OCI-LY7 (cell line): ENCODE measurements around the gene ZNF532. TPM values are rescaled to one million over a fixed set of nuclear protein-coding genes. Genes with fewer than 3 reads are reported as not detected.

Experiments
- BruUV-seq: library from RNA; stranded (reverse); fragments of 400-500 nt; replicated peaks from 2 replicates; lab custom pipeline; 2021; lab: Mats Ljungman, UMichigan
- CTCF ChIA-PET: fragments of 300-600 bp; sonication (Branson Sonifier 250); formaldehyde crosslinking; loops from one replicate; lab custom pipeline; 2022; ENCODE audit warnings: antibody characterized with exemption; ENCODE audit not compliant: unreplicated experiment; lab: Charles Lee
- POLR2A ChIA-PET: fragments of 300-600 bp; sonication (Branson Sonifier 250); formaldehyde crosslinking; loops from one replicate; lab custom pipeline; 2022; ENCODE audit warnings: antibody characterized with exemption; lab: Charles Lee
- DNase-seq: peaks from one replicate; pipeline ENCODE4 v3.0.0-alpha.2; 2015; ENCODE audit warnings: low spot score
- H2AFZ ChIP-seq: fragments of 200-600 bp; sonication (generic), shearing (Covaris generic); 2 replicates; pipeline ENCODE4 v1.6.1; 2014; ENCODE audit warnings: mild to moderate bottlenecking, antibody characterized with exemption, low read length, moderate library complexity
- H3K27ac ChIP-seq: fragments of 200-600 bp; sonication (generic); 2 replicates; pipeline ENCODE4 v1.5.1; 2014; ENCODE audit warnings: mixed run types, low read depth, mild to moderate bottlenecking, moderate library complexity, low read length, inconsistent platforms; ENCODE audit not compliant: poor library complexity, severe bottlenecking
- H3K36me3 ChIP-seq: fragments of 200-600 bp; sonication (generic); 2 replicates; pipeline ENCODE4 v1.6.1; 2014; ENCODE audit warnings: mild to moderate bottlenecking, antibody characterized with exemption, low read length, moderate library complexity, mixed read lengths; ENCODE audit not compliant: insufficient read depth
- H3K4me1 ChIP-seq: fragments of 200-600 bp; sonication (generic); 2 replicates; pipeline ENCODE4 v1.5.1; 2014; ENCODE audit warnings: mild to moderate bottlenecking, low read length; ENCODE audit not compliant: insufficient read depth, poor library complexity, severe bottlenecking
- H3K4me2 ChIP-seq: fragments of 200-600 bp; sonication (generic); 2 replicates; pipeline ENCODE4 v1.6.1; 2014; ENCODE audit warnings: mild to moderate bottlenecking, low read length
- H3K4me3 ChIP-seq: fragments of 200-600 bp; sonication (generic); 2 replicates; pipeline ENCODE4 v1.5.1; 2014; ENCODE audit warnings: mild to moderate bottlenecking, low read depth, low read length; ENCODE audit not compliant: poor library complexity, severe bottlenecking
- H3K79me2 ChIP-seq: fragments of 200-600 bp; sonication (generic); 2 replicates; pipeline ENCODE4 v1.6.1; 2016; ENCODE audit warnings: low read depth, mild to moderate bottlenecking, low read length, moderate library complexity, mixed read lengths; ENCODE audit not compliant: insufficient read depth
- H3K9me2 ChIP-seq: fragments of 200-600 bp; sonication (generic); 2 replicates; pipeline ENCODE4 v1.6.1; 2016; ENCODE audit warnings: mild to moderate bottlenecking, low read length, mixed read lengths; ENCODE audit not compliant: insufficient read depth
- H3K9me3 ChIP-seq: fragments of 200-600 bp; sonication (generic); 2 replicates; pipeline ENCODE4 v1.6.1; 2014; ENCODE audit warnings: mild to moderate bottlenecking, mixed run types, low read length, mixed read lengths
- H4K20me1 ChIP-seq: fragments of 200-600 bp; sonication (generic); 2 replicates; pipeline ENCODE4 v1.6.1; 2014; ENCODE audit warnings: mild to moderate bottlenecking, antibody characterized with exemption, low read length, moderate library complexity, mixed read lengths; ENCODE audit not compliant: insufficient read depth
- EZH2phosphoT487 ChIP-seq: fragments of 200-600 bp; sonication (generic); IDR thresholded peaks from 2 replicates; pipeline ENCODE4 v1.6.1; 2018; ENCODE audit warnings: low read depth, borderline replicate concordance, mild to moderate bottlenecking, mixed run types, antibody characterized with exemption, low read length, moderate library complexity, mixed read lengths
- intact Hi-C: fragments of 100-400 bp; cut with micrococcal nuclease; formaldehyde crosslinking; loops from one replicate; pipeline ENCODE4 v1.10.0; 2022; ENCODE audit not compliant: unreplicated experiment
- total RNA-seq, 2 experiments: library from RNA; depleted of rRNA in 1 of 2; stranded (reverse); fragments of >200 nt in 1 of 2; shearing (Covaris generic) in 1 of 2; gene quantifications; 2 replicates each; pipeline ENCODE4 v1.2.3, GENCODE V29; 2014 to 2022
- TF ChIP-seq, protein P1 (sequence below): fragments of 200-600 bp; sonication (generic); conservative IDR thresholded peaks from 2 replicates; pipeline ENCODE4 v1.5.1; 2014; ENCODE audit warnings: mild to moderate bottlenecking, antibody characterized with exemption, low read length, moderate library complexity, mixed read lengths

The ZNF532 gene
- total RNA-seq, 2 experiments from 2014 or later: 10.4 to 18.7 TPM

DNA sequence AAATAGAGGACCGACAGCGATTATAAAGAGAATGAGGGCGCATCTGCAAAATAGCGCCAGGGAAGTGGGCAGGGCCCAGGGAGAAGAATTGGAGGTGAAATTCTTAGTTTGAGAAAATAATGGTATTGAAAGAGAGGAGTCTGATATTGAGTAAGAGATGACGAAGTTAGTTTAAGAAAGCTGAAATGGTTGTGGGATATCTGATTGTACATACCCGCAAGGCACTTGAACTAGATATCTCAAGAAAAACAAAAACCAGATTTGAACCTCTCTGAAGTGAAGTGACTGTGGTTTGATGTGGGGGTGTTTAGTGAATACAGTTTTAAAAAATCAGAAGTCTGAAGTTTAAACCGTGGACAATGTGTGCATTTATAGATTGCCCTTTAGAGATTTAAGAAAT lies 38.9 kb downstream of the ZNF532 start:
- peaks cover 7% of the 10 kb centered on the region; the same call in 1 of the 2 replicates for H3K79me2 ChIP-seq
- BruUV-seq: no TSS peak
- no peak overlapping the region for H3K4me2 ChIP-seq
- no peaks in the 10 kb centered on the region for H3K9me3 ChIP-seq
- CTCF ChIA-PET: no interaction called here
- no peak overlapping the region for H3K4me3 ChIP-seq
- intact Hi-C loops: no loop called here
- DNase-seq: no peak
- POLR2A ChIA-PET: no interaction called here
- H3K9me2 ChIP-seq: no peaks in the 10 kb centered on the region
- no peaks in the 10 kb centered on the region for H4K20me1 ChIP-seq
- TF ChIP-seq EZH2phosphoT487: no peak
- TF ChIP-seq, protein P1, sequence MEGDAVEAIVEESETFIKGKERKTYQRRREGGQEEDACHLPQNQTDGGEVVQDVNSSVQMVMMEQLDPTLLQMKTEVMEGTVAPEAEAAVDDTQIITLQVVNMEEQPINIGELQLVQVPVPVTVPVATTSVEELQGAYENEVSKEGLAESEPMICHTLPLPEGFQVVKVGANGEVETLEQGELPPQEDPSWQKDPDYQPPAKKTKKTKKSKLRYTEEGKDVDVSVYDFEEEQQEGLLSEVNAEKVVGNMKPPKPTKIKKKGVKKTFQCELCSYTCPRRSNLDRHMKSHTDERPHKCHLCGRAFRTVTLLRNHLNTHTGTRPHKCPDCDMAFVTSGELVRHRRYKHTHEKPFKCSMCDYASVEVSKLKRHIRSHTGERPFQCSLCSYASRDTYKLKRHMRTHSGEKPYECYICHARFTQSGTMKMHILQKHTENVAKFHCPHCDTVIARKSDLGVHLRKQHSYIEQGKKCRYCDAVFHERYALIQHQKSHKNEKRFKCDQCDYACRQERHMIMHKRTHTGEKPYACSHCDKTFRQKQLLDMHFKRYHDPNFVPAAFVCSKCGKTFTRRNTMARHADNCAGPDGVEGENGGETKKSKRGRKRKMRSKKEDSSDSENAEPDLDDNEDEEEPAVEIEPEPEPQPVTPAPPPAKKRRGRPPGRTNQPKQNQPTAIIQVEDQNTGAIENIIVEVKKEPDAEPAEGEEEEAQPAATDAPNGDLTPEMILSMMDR: no peak
- H3K4me1 ChIP-seq: peaks cover 8% of the 10 kb centered on the region
- H2AFZ ChIP-seq: no peak overlapping the region
- peaks cover 31% of the 10 kb centered on the region for H3K36me3 ChIP-seq
- H3K27ac ChIP-seq: no peak overlapping the region

DNA sequence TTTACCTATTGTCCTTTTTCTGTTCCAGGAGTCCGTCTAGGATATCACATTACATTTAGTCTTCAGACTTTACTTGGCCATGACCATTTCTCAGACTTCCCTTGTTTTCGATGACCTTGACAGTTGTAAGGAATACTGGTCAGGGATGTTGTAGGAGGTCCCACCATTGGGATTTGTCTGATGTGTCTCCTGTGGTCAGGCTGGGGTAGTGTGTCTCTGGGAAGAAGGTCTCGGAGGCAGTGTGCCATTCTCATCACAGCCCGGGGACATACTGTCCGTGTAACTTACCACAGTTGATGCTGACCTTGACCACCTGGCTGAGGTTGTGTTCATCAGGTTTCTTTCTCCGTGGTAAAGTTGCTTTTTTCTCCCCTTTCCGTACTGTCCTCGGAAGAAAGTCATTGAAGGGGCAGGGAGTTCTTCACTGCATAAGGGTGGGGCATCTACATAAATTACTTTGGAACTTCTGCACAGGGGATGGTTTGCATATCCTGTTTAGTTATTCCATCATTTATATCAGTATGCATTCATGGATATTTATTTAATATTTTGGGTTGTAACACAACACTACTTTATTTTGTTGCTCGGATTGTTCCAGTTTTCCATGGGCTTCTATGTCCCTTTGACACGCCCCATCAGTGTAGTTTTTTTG lies 41.2 kb downstream of the ZNF532 start:
- no peak for DNase-seq
- peaks cover 19% of the 10 kb centered on the region for H3K36me3 ChIP-seq
- no peak overlapping the region for H3K4me3 ChIP-seq
- no peaks in the 10 kb centered on the region for H3K9me2 ChIP-seq
- H3K27ac ChIP-seq: no peak overlapping the region
- H3K79me2 ChIP-seq: no peaks in the 10 kb centered on the region
- ChIA-PET CTCF (no interaction called here), POLR2A (no interaction called here)
- TF ChIP-seq, protein P1: no peak
- TF ChIP-seq EZH2phosphoT487: no peak
- H3K9me3 ChIP-seq: no peaks in the 10 kb centered on the region
- H4K20me1 ChIP-seq: no peaks in the 10 kb centered on the region
- intact Hi-C loops: no loop called here
- no TSS peak for BruUV-seq
- H3K4me1 ChIP-seq: no peaks in the 10 kb centered on the region
- no peak overlapping the region for H3K4me2 ChIP-seq
- no peak overlapping the region for H2AFZ ChIP-seq

DNA sequence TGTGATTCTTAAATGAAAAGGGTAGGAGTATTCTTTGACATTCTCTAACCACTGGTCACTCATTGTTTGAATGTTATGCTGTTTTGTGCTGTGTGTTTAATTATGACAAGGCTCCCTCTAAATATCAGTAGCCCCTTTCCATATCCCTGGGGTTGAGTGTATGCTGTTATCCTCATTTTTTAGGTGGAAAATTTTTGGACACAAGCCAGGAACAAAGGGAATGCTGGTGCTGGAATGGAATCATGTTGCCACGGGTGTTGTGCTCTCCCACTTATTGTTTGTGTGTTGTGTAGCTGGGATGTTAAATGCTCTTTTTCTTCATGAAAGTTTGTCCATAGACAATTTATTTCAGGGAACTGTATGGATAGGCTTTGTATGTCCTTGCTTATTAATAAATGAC lies 43.3 kb downstream of the ZNF532 start:
- Histone ChIP-seq H3K36me3 (peaks cover 6% of the 10 kb centered on the region; the same call in 1 of the 2 replicates), H3K9me3 (no peaks in the 10 kb centered on the region), H3K27ac (no peak overlapping the region), H3K79me2 (no peaks in the 10 kb centered on the region), H3K9me2 (no peaks in the 10 kb centered on the region), H3K4me2 (no peak overlapping the region), H2AFZ (no peak overlapping the region), H4K20me1 (no peaks in the 10 kb centered on the region), H3K4me3 (no peak overlapping the region), H3K4me1 (no peaks in the 10 kb centered on the region)
- TF ChIP-seq EZH2phosphoT487: no peak
- no TSS peak for BruUV-seq
- POLR2A ChIA-PET: interaction anchor here (0.7 kb wide), 1 partner anchor 39 kb away, joined by 3 read pairs; no protein-coding TSS in a partner anchor
- CTCF ChIA-PET: no interaction called here
- DNase-seq: no peak
- intact Hi-C loops: no loop called here
